OCI-LY7 (cell line): ENCODE data around the gene OR1I1. TPM values are rescaled to one million over a fixed set of nuclear protein-coding genes. Genes with fewer than 3 reads are reported as not detected.
A peak's percentile ranks its signal among the peaks of the same experiment; 100 is the strongest.

Source experiments
- BruUV-seq: library from RNA; stranded (reverse); fragments of 400-500 nt; replicated peaks from 2 replicates; lab custom pipeline; 2021; lab: Mats Ljungman, UMichigan
- CTCF ChIA-PET: fragments of 300-600 bp; sonication (Branson Sonifier 250); formaldehyde crosslinking; loops from one replicate; lab custom pipeline; 2022; ENCODE audit warnings: antibody characterized with exemption; ENCODE audit not compliant: unreplicated experiment; lab: Charles Lee
- POLR2A ChIA-PET: fragments of 300-600 bp; sonication (Branson Sonifier 250); formaldehyde crosslinking; loops from one replicate; lab custom pipeline; 2022; ENCODE audit warnings: antibody characterized with exemption; lab: Charles Lee
- DNase-seq: peaks from one replicate; pipeline ENCODE4 v3.0.0-alpha.2; 2015; ENCODE audit warnings: low spot score
- H2AFZ ChIP-seq: fragments of 200-600 bp; sonication (generic), shearing (Covaris generic); 2 replicates; pipeline ENCODE4 v1.6.1; 2014; ENCODE audit warnings: mild to moderate bottlenecking, antibody characterized with exemption, low read length, moderate library complexity
- H3K27ac ChIP-seq: fragments of 200-600 bp; sonication (generic); 2 replicates; pipeline ENCODE4 v1.5.1; 2014; ENCODE audit warnings: mixed run types, low read depth, mild to moderate bottlenecking, moderate library complexity, low read length, inconsistent platforms; ENCODE audit not compliant: poor library complexity, severe bottlenecking
- H3K36me3 ChIP-seq: fragments of 200-600 bp; sonication (generic); 2 replicates; pipeline ENCODE4 v1.6.1; 2014; ENCODE audit warnings: mild to moderate bottlenecking, antibody characterized with exemption, low read length, moderate library complexity, mixed read lengths; ENCODE audit not compliant: insufficient read depth
- H3K4me1 ChIP-seq: fragments of 200-600 bp; sonication (generic); 2 replicates; pipeline ENCODE4 v1.5.1; 2014; ENCODE audit warnings: mild to moderate bottlenecking, low read length; ENCODE audit not compliant: insufficient read depth, poor library complexity, severe bottlenecking
- H3K4me2 ChIP-seq: fragments of 200-600 bp; sonication (generic); 2 replicates; pipeline ENCODE4 v1.6.1; 2014; ENCODE audit warnings: mild to moderate bottlenecking, low read length
- H3K4me3 ChIP-seq: fragments of 200-600 bp; sonication (generic); 2 replicates; pipeline ENCODE4 v1.5.1; 2014; ENCODE audit warnings: mild to moderate bottlenecking, low read depth, low read length; ENCODE audit not compliant: poor library complexity, severe bottlenecking
- H3K79me2 ChIP-seq: fragments of 200-600 bp; sonication (generic); 2 replicates; pipeline ENCODE4 v1.6.1; 2016; ENCODE audit warnings: low read depth, mild to moderate bottlenecking, low read length, moderate library complexity, mixed read lengths; ENCODE audit not compliant: insufficient read depth
- H3K9me2 ChIP-seq: fragments of 200-600 bp; sonication (generic); 2 replicates; pipeline ENCODE4 v1.6.1; 2016; ENCODE audit warnings: mild to moderate bottlenecking, low read length, mixed read lengths; ENCODE audit not compliant: insufficient read depth
- H3K9me3 ChIP-seq: fragments of 200-600 bp; sonication (generic); 2 replicates; pipeline ENCODE4 v1.6.1; 2014; ENCODE audit warnings: mild to moderate bottlenecking, mixed run types, low read length, mixed read lengths
- H4K20me1 ChIP-seq: fragments of 200-600 bp; sonication (generic); 2 replicates; pipeline ENCODE4 v1.6.1; 2014; ENCODE audit warnings: mild to moderate bottlenecking, antibody characterized with exemption, low read length, moderate library complexity, mixed read lengths; ENCODE audit not compliant: insufficient read depth
- EZH2phosphoT487 ChIP-seq: fragments of 200-600 bp; sonication (generic); IDR thresholded peaks from 2 replicates; pipeline ENCODE4 v1.6.1; 2018; ENCODE audit warnings: low read depth, borderline replicate concordance, mild to moderate bottlenecking, mixed run types, antibody characterized with exemption, low read length, moderate library complexity, mixed read lengths
- intact Hi-C: fragments of 100-400 bp; cut with micrococcal nuclease; formaldehyde crosslinking; loops from one replicate; pipeline ENCODE4 v1.10.0; 2022; ENCODE audit not compliant: unreplicated experiment
- total RNA-seq, 2 experiments: library from RNA; depleted of rRNA in 1 of 2; stranded (reverse); fragments of >200 nt in 1 of 2; shearing (Covaris generic) in 1 of 2; gene quantifications; 2 replicates each; pipeline ENCODE4 v1.2.3, GENCODE V29; 2014 to 2022
- TF ChIP-seq, protein P1 (sequence below): fragments of 200-600 bp; sonication (generic); conservative IDR thresholded peaks from 2 replicates; pipeline ENCODE4 v1.5.1; 2014; ENCODE audit warnings: mild to moderate bottlenecking, antibody characterized with exemption, low read length, moderate library complexity, mixed read lengths

Gene OR1I1
- total RNA-seq, 2 experiments from 2014 or later: not detected

- H4K20me1 ChIP-seq: no peaks in the 10 kb centered on the region
- no peaks in the 10 kb centered on the region for H3K9me3 ChIP-seq
- CTCF ChIA-PET: interaction anchor here (0.6 to 1.1 kb wide), 3 partner anchors 9 to 48 kb away, joined by 3 to 5 read pairs (median 3); no protein-coding TSS in a partner anchor
- H3K36me3 ChIP-seq: no peaks in the 10 kb centered on the region
- no peak for TF ChIP-seq EZH2phosphoT487
- TF ChIP-seq, protein P1, sequence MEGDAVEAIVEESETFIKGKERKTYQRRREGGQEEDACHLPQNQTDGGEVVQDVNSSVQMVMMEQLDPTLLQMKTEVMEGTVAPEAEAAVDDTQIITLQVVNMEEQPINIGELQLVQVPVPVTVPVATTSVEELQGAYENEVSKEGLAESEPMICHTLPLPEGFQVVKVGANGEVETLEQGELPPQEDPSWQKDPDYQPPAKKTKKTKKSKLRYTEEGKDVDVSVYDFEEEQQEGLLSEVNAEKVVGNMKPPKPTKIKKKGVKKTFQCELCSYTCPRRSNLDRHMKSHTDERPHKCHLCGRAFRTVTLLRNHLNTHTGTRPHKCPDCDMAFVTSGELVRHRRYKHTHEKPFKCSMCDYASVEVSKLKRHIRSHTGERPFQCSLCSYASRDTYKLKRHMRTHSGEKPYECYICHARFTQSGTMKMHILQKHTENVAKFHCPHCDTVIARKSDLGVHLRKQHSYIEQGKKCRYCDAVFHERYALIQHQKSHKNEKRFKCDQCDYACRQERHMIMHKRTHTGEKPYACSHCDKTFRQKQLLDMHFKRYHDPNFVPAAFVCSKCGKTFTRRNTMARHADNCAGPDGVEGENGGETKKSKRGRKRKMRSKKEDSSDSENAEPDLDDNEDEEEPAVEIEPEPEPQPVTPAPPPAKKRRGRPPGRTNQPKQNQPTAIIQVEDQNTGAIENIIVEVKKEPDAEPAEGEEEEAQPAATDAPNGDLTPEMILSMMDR: peak; percentile 81
- no peaks in the 10 kb centered on the region for H3K9me2 ChIP-seq
- POLR2A ChIA-PET: no interaction called here
- no peak overlapping the region for H2AFZ ChIP-seq
- H3K4me1 ChIP-seq: no peaks in the 10 kb centered on the region
- H3K79me2 ChIP-seq: no peaks in the 10 kb centered on the region
- no peak overlapping the region for H3K27ac ChIP-seq
- H3K4me3 ChIP-seq: no peak overlapping the region
- no peak overlapping the region for H3K4me2 ChIP-seq
- BruUV-seq: no TSS peak
- DNase-seq: peak; percentile 44
- intact Hi-C loops: no loop called here
These were observed 19.6 kb downstream of the OR1I1 start for GRCh38 chr19:15101479-15102082.

- TF ChIP-seq, protein P1: no peak
- TF ChIP-seq EZH2phosphoT487: no peak
- BruUV-seq: no TSS peak
- Histone ChIP-seq H4K20me1 (no peaks in the 10 kb centered on the region), H3K9me2 (no peaks in the 10 kb centered on the region), H3K4me2 (no peak overlapping the region), H3K36me3 (no peaks in the 10 kb centered on the region), H3K9me3 (no peaks in the 10 kb centered on the region), H3K27ac (no peak overlapping the region), H3K79me2 (no peaks in the 10 kb centered on the region), H3K4me1 (no peaks in the 10 kb centered on the region), H3K4me3 (no peak overlapping the region), H2AFZ (no peak overlapping the region)
- intact Hi-C loops: no loop called here
- no peak for DNase-seq
- ChIA-PET POLR2A (interaction anchor here (0.5 kb wide), 1 partner anchor 41 kb away, joined by 3 read pairs; no protein-coding TSS in a partner anchor), CTCF (no interaction called here)
These were observed 22.0 kb downstream of the OR1I1 start for GRCh38 chr19:15104003-15104402.

- Histone ChIP-seq H3K4me3 (no peak overlapping the region), H3K9me2 (no peaks in the 10 kb centered on the region), H3K4me1 (no peaks in the 10 kb centered on the region), H3K79me2 (no peaks in the 10 kb centered on the region), H4K20me1 (no peaks in the 10 kb centered on the region), H3K36me3 (no peaks in the 10 kb centered on the region), H3K4me2 (no peak overlapping the region), H3K9me3 (no peaks in the 10 kb centered on the region), H2AFZ (no peak overlapping the region), H3K27ac (no peak overlapping the region)
- ChIA-PET POLR2A (no interaction called here), CTCF (no interaction called here)
- BruUV-seq: no TSS peak
- DNase-seq: no peak
- TF ChIP-seq EZH2phosphoT487: no peak
- TF ChIP-seq, protein P1: no peak
- intact Hi-C loops: no loop called here
These were observed 22.4 kb downstream of the OR1I1 start for GRCh38 chr19:15104411-15104810.
